A172 (cell line): Measurements from ENCODE around the gene COL4A4. TPM values are rescaled to one million over a fixed set of nuclear protein-coding genes. Genes with fewer than 3 reads are reported as not detected.

Source experiments
- DNase-seq: peaks from one replicate; pipeline ENCODE4 v3.0.0-alpha.2; 2015; ENCODE audit warnings: low spot score
- total RNA-seq: library from RNA; depleted of rRNA; stranded (reverse); fragments of >200 nt; shearing (Covaris generic); gene quantifications from 2 replicates; pipeline ENCODE4 v1.2.3, GENCODE V29; 2014

The COL4A4 gene
- total RNA-seq, 1 experiment from 2014 or later, result 0.41 TPM

GRCh38 chr2:227030789-227031188 is 133.2 kb downstream of the COL4A4 start:
- DNase-seq, result no peak

GRCh38 chr2:227029426-227030105 is 134.4 kb downstream of the COL4A4 start:
- no peak for DNase-seq

DNA sequence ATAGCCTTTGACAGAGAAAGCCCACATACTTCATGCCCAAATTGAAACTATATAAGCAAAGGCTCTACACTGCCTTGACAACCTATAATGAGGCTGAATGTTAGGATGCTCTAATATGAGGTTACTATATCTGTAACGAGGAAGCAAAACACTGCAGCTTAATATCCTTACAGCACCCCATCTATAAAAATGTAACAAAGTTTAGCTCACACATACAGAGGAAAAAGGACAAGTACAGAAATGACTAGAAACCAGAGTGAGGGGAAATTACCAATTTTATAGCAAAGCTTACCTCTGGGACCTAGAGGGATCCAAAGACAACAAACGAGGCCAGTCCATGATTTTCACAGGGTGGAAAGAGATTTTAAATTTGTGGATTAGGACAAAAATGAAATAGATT is 138.5 kb downstream of the COL4A4 start:
- DNase-seq, result no peak

DNA sequence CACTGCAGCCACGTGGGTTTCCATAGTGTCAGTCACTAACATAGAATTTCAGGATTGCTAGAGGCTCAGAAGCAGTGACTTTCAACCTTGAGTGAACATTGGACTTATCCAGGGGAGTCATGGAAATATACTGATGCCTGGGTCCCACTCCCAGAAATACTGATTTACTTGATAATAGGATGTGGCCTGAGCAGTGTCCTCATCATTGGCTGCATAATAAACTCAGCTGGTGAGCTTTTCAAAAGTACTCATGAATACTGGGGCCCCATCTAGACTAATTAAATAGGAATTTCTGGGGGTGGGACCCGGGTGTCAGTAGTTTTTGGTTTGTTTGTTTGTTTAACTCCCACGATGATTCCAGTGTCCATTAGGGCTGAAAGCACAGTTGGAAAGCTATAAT is 141.4 kb downstream of the COL4A4 start:
- no peak for DNase-seq

DNA sequence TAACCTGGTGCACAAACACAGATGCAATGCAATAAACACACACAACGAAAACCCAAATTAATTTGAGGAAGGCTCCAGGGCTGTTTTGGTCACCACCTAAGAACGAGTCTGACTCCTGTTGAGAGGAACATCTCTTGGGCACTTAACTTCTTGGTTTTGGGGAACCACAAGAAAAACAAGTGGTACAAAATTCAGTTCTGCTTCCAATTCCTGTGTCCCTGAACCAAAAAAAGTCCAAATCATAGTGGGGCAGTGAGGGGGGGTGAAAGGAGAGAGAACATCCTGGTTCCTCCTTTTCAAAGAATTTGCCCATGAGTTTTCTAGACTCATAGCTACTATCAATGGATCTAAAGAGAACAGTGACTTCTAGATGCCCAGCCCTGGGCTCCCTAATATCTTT is 143.6 kb downstream of the COL4A4 start:
- no peak for DNase-seq

GRCh38 chr2:227016894-227017293 is 147.1 kb downstream of the COL4A4 start:
- no peak for DNase-seq

DNA sequence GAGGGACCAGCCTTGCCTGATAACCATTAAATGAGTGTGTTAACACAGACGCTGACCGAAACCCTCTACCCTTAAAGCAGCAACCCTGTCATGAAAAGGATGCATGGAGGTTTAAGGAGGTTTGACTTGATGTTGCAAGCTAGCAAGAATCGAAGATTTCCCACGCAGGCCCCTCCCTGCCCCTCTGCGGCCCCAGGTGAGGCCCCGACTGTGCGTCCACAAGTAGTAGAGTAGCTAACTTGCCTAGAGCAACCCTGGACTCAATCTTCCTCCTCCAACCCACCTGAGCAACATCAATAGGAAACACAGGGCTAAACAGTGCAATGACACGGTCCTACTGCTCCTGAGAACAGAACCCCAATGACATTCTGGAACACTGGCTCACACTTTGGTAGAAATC is 150.1 kb downstream of the COL4A4 start:
- DNase-seq, result no peak

DNA sequence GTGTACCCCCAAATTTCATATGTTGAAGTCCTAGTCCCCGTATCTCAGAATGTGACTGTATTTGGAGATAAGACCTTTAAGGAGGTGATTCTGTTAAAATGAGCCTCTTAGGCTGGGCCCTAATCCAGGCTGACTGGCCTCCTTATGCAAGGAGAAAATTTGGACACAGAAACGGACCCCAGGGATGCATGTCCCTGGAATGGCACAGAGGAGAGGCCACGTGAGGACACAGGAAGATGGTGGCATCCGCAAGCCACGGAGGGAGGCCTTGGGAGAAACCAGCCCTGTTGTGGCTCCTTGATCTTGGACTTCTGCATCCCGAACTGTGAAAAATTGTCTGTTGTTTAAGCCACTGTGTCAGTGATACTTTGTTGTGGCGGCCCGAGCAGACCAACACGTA is 150.7 kb downstream of the COL4A4 start:
- DNase-seq, result no peak

GRCh38 chr2:227010433-227010832 is 153.6 kb downstream of the COL4A4 start:
- DNase-seq, result no peak

- no peak for DNase-seq
Observed at GRCh38 chr2:227007940-227008339, 156.1 kb downstream of the COL4A4 start.

GRCh38 chr2:227007148-227007547 is 156.9 kb downstream of the COL4A4 start:
- no peak for DNase-seq

- DNase-seq, result no peak
Observed at GRCh38 chr2:227006189-227006897, 157.7 kb downstream of the COL4A4 start.

GRCh38 chr2:227004482-227004881 is 159.5 kb downstream of the COL4A4 start:
- DNase-seq, result no peak

DNA sequence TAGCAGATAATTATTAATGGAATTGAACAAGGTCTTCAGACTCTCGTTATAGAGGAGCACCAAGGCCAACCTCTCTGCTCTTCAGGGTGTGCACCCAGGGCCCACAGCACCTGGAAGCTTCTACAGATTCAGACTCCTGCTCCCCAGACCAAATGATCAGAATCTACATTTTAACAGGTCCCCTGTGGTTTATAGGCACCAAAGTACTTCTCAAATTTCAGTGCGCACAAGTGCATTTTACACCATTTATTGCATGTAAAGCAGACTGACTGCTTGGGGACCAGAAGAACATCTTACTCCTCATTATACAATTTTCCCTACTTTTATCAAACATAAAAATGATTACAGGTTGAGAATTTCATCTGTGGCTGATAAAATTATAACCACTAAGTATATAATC is 163.9 kb downstream of the COL4A4 start:
- DNase-seq, result no peak

DNA sequence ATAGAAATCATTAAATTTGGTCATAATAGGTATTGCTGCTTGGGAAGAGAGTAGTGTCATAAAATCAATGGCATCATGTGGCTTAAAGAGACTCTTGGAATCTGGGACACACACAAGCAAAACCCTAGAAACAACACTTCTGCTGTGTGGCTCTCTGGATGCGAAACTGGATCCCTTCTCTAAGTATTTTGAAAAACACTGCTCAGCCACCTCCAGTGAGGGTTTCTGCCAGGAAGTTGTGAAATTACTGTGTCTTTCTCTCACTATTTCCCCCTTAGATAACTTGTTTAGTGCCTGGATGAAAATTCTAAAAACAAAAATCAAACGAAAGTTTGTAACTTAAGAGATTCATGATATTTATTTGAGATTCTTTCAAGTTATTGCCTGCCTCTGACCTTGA is 164.3 kb downstream of the COL4A4 start:
- no peak for DNase-seq

GRCh38 chr2:226995625-226996041 is 168.4 kb downstream of the COL4A4 start:
- DNase-seq, result peak; percentile 91

- no peak for DNase-seq
Observed at GRCh38 chr2:226994775-226995174, 169.2 kb downstream of the COL4A4 start.

DNA sequence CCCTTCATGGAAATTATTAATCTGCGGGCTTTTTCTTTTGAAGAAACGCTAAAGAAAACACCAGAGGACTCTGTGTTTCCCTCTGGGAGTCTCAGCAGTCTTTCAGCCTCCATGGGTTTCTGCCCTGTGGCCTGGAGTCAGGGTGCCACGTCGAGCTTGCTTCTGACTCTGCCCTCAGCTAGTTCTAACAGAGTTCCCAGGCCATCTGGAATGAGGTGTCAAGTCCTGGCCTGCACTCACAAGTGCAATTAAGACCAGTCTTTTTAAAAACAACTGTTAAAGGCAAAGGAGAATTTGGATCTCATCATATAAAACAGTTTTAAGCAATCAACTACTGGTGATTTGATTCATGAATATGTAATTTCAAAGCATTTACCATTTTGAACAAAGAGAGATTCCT is 170.8 kb downstream of the COL4A4 start:
- DNase-seq, result no peak

DNA sequence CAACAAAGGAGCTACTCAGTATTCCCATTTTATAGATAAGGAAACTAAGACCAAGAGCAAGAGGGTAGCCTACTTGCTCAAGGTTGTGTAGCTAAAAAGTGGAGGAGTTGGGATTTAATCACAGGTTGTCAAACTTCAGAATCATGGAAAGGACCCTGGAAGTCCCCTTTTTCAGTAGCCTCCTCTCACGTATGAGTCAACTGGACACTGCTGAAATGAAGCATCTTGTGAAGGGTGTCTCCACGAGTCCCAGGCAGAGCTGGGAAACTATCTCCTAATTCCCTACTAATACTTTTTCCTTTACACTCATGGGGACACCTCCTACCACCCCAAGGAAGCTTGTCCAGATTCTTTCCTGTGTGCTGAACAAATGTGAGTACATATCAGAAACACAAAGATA is 172.3 kb downstream of the COL4A4 start:
- no peak for DNase-seq

DNA sequence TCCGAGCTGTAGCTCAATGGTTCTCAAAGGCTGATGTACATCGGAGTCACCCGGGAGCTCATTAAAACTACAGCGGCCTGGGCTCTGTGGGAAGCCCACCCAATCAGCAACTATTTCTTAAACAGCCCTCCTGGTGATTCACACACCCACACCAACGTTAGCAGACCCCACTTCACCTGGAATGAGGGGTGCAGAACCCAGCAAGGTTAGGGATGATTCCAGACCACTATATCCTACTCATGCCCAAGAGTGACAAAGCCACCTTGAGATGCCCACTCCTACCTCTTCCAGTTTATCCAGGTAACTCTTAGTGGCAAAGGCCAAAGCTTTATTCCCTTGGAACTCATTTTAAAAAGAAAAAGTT is 178.4 kb downstream of the COL4A4 start:
- DNase-seq, result no peak

DNA sequence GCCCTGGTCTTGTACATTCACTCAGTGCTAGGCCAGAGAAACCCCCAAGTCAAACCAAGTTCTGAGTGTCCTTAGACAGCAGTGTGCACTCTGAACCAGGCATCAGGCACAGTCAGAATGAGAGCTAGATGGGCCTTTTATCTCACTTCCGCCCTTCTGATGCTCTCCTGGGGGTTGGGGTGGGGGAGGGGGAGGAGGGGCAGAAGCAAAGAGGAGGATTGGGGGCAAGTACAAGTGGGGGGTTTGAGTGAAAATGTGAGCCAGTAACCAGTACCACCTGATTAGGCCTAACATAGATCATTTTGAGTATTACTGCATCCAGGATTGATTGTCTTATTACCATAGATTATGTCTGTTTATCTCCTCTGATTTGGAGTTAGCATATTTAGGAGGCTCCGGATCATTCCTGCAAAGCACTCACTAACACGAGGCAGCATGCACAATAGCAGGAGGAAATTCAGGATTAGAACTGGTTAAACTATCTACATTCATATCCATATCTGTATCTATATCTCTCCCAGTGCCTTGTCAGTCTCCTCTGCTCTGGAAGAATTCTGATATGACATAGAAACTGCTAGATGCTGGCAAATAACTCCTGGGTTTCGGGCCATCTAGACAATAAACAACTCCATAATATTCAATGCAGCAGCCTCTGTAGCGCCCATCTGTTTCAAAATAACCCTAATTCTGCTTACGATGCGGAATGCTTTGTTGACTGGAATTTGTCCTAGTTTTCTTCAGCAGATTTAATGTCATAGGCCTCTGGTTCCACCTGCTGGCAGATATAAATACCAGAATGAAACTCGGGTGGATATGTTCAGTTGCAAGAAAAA is 179.0 kb downstream of the COL4A4 start:
- DNase-seq, result peak; percentile 50

DNA sequence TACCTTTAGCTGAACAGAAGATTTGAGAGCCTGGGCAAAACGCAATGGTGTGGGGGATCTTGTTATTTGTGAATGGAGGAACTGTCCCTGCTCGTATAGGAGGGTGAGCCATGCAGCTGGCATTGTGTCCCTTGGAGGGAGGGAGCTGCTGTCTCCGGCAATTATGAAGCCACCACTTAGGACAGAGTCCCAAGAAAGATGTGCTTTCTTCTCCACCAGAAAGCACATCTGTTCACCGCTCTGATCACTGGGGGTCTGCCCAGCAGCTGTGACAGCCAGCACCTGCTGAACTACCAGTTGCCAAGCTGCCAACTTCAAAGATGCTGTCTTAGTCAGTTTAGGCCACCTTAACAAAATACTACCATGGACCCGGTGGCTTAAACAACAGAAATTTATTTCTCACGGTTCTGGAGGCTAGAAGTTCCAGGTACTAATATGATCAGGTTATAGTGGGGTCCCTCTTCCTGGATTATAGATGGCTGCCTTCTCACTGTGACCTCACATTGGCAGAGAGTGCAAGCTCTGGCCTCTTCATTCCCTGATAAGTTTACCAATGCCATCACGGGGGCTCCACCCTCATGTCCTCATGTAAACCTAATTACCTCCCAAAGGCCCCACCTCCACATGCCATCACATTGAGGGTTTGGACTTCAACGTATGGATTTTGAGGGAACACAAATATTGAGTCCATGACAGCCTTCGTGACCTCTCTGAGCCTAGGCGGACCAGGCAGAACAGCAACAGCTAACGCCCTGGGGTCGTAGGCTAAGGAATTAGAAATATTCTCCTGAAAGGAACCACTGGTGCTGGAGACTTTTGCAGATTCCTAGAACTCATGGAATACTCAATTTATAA is 179.9 kb downstream of the COL4A4 start:
- DNase-seq, result no peak
